ENCODE results near the gene SPSB4. TPM values are rescaled to one million over a fixed set of nuclear protein-coding genes. Genes with fewer than 3 reads are reported as not detected.

Gene SPSB4
- total RNA-seq, 4 donors from 2014 or later, result 0.14 TPM; not detected in 3

DNA sequence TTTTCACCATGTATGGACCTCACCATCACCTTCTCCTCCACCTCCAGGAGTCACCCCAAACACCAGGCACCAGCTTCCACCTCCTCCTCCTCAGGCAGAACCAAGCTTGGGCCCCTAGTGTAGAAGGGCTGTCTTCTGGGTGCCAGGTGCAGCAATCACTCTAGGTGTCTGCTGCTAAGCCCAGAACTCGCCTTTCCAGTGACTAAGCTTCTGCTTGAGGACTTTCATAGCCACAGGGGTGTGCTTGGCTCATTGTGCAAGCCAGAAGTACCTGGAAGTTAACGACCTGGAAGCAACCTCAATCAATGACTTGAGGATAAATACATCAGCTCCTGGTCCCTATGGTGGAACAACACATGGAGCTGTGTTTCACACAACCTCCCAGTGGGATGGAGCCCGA is 130.7 kb downstream of the SPSB4 start:
- intact Hi-C loops (cut with DNase I; ENCODE audit: low total_unique reads), result no loop called here
- Histone ChIP-seq H3K27me3 (no peaks in the 10 kb centered on the region), H3K4me3 (no peak overlapping the region), H3K36me3 (no peaks in the 10 kb centered on the region), H3K27ac (no peak overlapping the region), H3K4me1 (no peaks in the 10 kb centered on the region), H3K9me3 (no peaks in the 10 kb centered on the region)
- TF ChIP-seq POLR2AphosphoS5 (IDR thresholded peaks at IDR 0.05), result no peak
- TF ChIP-seq, protein P1, sequence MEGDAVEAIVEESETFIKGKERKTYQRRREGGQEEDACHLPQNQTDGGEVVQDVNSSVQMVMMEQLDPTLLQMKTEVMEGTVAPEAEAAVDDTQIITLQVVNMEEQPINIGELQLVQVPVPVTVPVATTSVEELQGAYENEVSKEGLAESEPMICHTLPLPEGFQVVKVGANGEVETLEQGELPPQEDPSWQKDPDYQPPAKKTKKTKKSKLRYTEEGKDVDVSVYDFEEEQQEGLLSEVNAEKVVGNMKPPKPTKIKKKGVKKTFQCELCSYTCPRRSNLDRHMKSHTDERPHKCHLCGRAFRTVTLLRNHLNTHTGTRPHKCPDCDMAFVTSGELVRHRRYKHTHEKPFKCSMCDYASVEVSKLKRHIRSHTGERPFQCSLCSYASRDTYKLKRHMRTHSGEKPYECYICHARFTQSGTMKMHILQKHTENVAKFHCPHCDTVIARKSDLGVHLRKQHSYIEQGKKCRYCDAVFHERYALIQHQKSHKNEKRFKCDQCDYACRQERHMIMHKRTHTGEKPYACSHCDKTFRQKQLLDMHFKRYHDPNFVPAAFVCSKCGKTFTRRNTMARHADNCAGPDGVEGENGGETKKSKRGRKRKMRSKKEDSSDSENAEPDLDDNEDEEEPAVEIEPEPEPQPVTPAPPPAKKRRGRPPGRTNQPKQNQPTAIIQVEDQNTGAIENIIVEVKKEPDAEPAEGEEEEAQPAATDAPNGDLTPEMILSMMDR (IDR thresholded peaks at IDR 0.05), result no peak
- no peak for TF ChIP-seq POLR2A (IDR thresholded peaks at IDR 0.05)
- no peak for TF ChIP-seq EP300 (IDR thresholded peaks at IDR 0.05; ENCODE audit: low read depth)
- no peak for DNase-seq
- in situ Hi-C loops (cut with MboI; ENCODE audit: low pct_ligation_motif_present in 1 of 4, low pct_unique_long_range_greater_than_20kb in 1 of 4, low sequenced_read_pairs in 3 of 4), result loop anchor here in 3 of 4 donors (25.0 kb wide), 2 partner anchors 170 to 295 kb away; no protein-coding TSS in a partner anchor
- 76% methylated on average over 3 of the region's 3 CpGs; no CpG with 5 or more reads in 1 of the 2 donors for WGBS, 2 donors (ENCODE audit: low coverage in 1 of 2)

DNA sequence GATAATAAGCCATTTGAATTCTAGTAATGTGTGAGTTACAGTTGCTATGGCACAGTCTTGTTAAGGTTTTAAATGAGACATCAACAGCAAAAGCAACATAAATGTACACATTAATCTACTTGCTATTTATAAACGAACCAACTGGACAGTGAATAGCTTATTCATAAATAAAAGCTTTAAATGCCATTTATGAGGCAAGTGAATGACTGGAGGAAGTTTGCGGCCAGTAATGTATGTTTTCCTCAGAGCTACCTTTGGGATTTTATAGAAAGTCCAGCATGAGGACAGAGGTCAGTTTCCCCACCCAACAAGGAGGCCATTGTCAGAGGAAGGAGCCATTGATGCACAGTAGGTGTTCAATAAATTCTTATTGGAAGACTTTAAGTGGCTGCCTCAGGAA is 132.5 kb downstream of the SPSB4 start:
- H3K27ac ChIP-seq, result no peak overlapping the region
- no peaks in the 10 kb centered on the region for H3K36me3 ChIP-seq
- H3K4me3 ChIP-seq, result no peak overlapping the region
- TF ChIP-seq, protein P1 (IDR thresholded peaks at IDR 0.05), result no peak
- TF ChIP-seq EP300 (IDR thresholded peaks at IDR 0.05; ENCODE audit: low read depth), result no peak
- TF ChIP-seq POLR2A (IDR thresholded peaks at IDR 0.05), result no peak
- TF ChIP-seq POLR2AphosphoS5 (IDR thresholded peaks at IDR 0.05), result no peak
- no peak for DNase-seq
- intact Hi-C loops (cut with DNase I; ENCODE audit: low total_unique reads) (no loop called here), in situ Hi-C loops (cut with MboI; ENCODE audit: low pct_ligation_motif_present in 1 of 4, low pct_unique_long_range_greater_than_20kb in 1 of 4, low sequenced_read_pairs in 3 of 4) (loop anchor here in 3 of 4 donors (25.0 kb wide), 2 partner anchors 171 to 296 kb away; no protein-coding TSS in a partner anchor)
- 21 to 24% methylated on average over 2 of the region's 2 CpGs for WGBS, 2 donors (ENCODE audit: low coverage in 1 of 2)
- no peaks in the 10 kb centered on the region for H3K9me3 ChIP-seq
- no peaks in the 10 kb centered on the region for H3K4me1 ChIP-seq
- H3K27me3 ChIP-seq, result no peaks in the 10 kb centered on the region

DNA sequence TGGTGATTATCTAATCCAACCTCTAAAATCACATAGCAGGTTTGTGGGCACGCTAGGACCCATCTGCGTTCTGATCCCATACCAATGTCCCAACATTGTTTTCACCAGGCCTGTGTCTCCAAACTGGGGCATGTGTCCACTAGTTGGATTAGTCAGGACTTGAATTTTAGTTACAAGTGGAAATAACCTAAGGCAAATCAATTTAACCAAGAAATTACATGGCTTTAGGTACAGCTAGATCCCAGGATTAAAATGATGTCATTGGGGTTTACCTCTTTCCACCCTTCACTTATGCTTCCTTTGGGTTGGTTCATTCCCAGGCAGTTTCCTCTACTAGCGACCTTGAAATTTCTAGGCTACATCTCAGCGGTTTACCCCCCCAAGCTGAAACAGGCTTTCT is 133.3 kb downstream of the SPSB4 start:
- Histone ChIP-seq H3K27ac (no peak overlapping the region), H3K36me3 (no peaks in the 10 kb centered on the region), H3K4me3 (no peak overlapping the region), H3K4me1 (no peaks in the 10 kb centered on the region), H3K9me3 (no peaks in the 10 kb centered on the region), H3K27me3 (no peaks in the 10 kb centered on the region)
- in situ Hi-C loops (cut with MboI; ENCODE audit: low pct_ligation_motif_present in 1 of 4, low pct_unique_long_range_greater_than_20kb in 1 of 4, low sequenced_read_pairs in 3 of 4), result loop anchor here in 3 of 4 donors (25.0 kb wide), 2 partner anchors 172 to 297 kb away; no protein-coding TSS in a partner anchor
- DNase-seq, result no peak
- TF ChIP-seq, protein P1 (IDR thresholded peaks at IDR 0.05), result no peak
- TF ChIP-seq POLR2A (IDR thresholded peaks at IDR 0.05) (no peak), EP300 (IDR thresholded peaks at IDR 0.05; ENCODE audit: low read depth) (no peak), POLR2AphosphoS5 (IDR thresholded peaks at IDR 0.05) (no peak)
- intact Hi-C loops (cut with DNase I; ENCODE audit: low total_unique reads), result no loop called here
- WGBS, 2 donors (ENCODE audit: low coverage in 1 of 2), result 63% methylated on average over 4 of the region's 4 CpGs; no CpG with 5 or more reads in 1 of the 2 donors

DNA sequence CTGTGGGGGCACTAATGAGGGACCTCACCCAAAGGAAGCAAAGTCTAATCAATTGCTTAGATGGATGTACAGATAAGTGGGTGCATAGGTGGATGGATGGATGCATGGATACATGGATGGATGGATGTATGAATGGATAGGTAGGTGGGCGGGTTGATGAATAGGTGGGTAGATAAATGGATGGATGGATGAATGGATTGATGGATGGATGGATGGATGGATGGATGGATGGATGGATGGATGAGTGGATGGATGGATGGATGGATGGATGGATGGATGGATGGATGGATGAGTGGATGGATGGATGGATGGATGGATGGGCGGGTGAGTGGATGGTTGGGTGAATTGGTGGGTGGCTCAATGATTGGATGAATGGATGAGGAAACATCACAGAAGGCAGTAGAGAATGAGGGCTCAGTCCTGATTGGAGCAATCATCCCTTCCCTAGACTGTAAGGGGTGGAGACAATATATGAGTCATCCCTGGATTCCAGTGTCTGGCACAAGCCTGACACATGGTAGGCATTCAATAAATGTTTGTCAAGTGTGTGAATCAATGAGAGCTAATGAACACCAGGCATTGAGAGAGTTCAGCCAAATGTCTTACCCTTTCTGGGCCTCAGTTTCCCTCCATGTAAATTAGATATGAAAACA is 140.1 kb downstream of the SPSB4 start:
- Histone ChIP-seq H3K36me3 (no peaks in the 10 kb centered on the region), H3K27me3 (peaks cover 24% of the 10 kb centered on the region), H3K4me3 (no peak overlapping the region), H3K27ac (no peak overlapping the region), H3K9me3 (no peaks in the 10 kb centered on the region), H3K4me1 (peaks cover 0 to 4% (median 0%) of the 10 kb centered on the region in 4 donors)
- intact Hi-C loops (cut with DNase I; ENCODE audit: low total_unique reads), result loop anchor here (5.0 kb wide), 1 partner anchor 184 kb away; no protein-coding TSS in a partner anchor
- 35 to 47% methylated on average over 2 of the region's 2 CpGs for WGBS, 2 donors (ENCODE audit: low coverage in 1 of 2)
- TF ChIP-seq, protein P1 (IDR thresholded peaks at IDR 0.05), result no peak
- TF ChIP-seq POLR2AphosphoS5 (IDR thresholded peaks at IDR 0.05) (no peak), POLR2A (IDR thresholded peaks at IDR 0.05) (no peak), EP300 (IDR thresholded peaks at IDR 0.05; ENCODE audit: low read depth) (no peak)
- no peak for DNase-seq
- in situ Hi-C loops (cut with MboI; ENCODE audit: low pct_ligation_motif_present in 1 of 4, low pct_unique_long_range_greater_than_20kb in 1 of 4, low sequenced_read_pairs in 3 of 4), result loop anchor here (5.0 to 25.0 kb wide), 5 partner anchors 176 to 304 kb away; no protein-coding TSS in a partner anchor

All from transverse colon (tissue), 4 donors.